Epithelial cell of esophagus (primary cell): Measurements from ENCODE around the gene ITGA1.

Experiments
- DNase-seq: peaks from one replicate; pipeline ENCODE4 v3.0.0; 2010; ENCODE audit warnings: low read depth
- H3K4me3 ChIP-seq: 2 replicates; pipeline ENCODE4 v1.5.1; 2011; ENCODE audit warnings: mild to moderate bottlenecking, low read length, control low read depth
- TF ChIP-seq, protein P1 (sequence below): IDR thresholded peaks from 2 replicates; pipeline ENCODE4 v1.5.1; 2011; ENCODE audit warnings: low read depth, mild to moderate bottlenecking, low read length, control low read depth, inconsistent platforms; ENCODE audit not compliant: insufficient read depth; ENCODE audit errors: missing control alignments

ITGA1 gene

DNA sequence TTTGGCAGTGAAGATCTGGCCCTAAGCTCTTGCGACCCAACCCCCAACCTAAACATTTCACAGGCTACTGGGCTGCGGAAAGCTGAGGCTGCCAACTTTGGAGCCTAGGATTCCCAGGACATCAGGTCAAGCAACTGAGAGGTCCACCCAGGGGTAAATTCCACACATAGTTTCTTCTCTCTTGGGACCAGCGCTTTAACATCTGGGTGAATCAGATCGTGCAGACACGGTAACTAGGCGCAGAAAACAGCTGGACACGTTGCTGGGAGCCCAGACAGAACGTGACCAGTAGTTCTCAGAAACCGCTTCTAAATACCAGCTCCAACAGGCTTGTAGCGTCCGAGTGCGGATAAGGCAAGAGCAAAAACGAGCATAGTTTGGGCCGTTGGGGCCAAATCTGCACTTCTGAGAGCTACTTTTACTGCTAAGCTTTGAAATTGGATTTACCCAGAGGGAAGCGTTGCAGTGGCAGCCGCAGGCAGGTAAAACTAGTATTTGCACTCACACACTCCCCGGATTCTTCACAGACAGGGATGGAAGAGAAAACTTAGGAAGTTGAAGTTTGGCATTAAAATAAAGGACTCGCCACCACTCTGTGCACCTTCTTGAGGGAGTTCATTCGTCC is 11.8 kb downstream of the ITGA1 start:
- DNase-seq: peak; percentile 42
- TF ChIP-seq, protein P1, sequence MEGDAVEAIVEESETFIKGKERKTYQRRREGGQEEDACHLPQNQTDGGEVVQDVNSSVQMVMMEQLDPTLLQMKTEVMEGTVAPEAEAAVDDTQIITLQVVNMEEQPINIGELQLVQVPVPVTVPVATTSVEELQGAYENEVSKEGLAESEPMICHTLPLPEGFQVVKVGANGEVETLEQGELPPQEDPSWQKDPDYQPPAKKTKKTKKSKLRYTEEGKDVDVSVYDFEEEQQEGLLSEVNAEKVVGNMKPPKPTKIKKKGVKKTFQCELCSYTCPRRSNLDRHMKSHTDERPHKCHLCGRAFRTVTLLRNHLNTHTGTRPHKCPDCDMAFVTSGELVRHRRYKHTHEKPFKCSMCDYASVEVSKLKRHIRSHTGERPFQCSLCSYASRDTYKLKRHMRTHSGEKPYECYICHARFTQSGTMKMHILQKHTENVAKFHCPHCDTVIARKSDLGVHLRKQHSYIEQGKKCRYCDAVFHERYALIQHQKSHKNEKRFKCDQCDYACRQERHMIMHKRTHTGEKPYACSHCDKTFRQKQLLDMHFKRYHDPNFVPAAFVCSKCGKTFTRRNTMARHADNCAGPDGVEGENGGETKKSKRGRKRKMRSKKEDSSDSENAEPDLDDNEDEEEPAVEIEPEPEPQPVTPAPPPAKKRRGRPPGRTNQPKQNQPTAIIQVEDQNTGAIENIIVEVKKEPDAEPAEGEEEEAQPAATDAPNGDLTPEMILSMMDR: no peak
- H3K4me3 ChIP-seq: peak overlapping the region; percentile 99

DNA sequence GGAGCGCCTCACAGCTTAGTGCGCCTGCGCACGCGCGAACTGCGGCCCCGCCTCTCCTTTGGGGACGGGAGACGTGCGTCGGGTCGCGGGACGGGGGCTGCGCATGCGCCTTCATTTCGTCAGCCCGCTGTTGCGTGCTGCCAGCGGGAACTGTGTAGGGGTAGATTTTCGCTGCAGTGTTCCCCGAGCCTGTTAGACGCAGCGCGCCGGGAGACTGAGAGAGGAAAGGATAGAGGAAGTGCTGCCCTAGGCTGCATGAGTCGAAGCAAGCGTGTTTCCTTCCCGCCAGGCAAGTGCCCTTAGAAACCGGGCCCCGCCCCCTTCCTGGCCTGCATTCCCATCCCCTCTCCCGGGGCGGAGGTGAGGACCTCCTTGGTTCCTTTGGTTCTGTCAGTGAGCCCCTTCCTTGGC is 12.3 kb downstream of the ITGA1 start:
- peak overlapping the region; percentile 99 for H3K4me3 ChIP-seq
- TF ChIP-seq, protein P1: no peak
- peak; percentile 91 for DNase-seq

DNA sequence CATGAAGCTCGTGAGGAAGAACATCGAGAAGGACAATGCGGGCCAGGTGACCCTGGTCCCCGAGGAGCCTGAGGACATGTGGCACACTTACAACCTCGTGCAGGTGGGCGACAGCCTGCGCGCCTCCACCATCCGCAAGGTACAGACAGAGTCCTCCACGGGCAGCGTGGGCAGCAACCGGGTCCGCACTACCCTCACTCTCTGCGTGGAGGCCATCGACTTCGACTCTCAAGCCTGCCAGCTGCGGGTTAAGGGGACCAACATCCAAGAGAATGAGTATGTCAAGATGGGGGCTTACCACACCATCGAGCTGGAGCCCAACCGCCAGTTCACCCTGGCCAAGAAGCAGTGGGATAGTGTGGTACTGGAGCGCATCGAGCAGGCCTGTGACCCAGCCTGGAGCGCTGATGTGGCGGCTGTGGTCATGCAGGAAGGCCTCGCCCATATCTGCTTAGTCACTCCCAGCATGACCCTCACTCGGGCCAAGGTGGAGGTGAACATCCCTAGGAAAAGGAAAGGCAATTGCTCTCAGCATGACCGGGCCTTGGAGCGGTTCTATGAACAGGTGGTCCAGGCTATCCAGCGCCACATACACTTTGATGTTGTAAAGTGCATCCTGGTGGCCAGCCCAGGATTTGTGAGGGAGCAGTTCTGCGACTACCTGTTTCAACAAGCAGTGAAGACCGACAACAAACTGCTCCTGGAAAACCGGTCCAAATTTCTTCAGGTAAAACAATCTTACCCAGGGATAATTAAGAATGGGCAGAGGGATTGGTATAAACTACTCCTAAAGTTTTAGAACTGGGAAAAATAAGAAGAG is 12.9 kb downstream of the ITGA1 start:
- TF ChIP-seq, protein P1: peak; percentile 47
- peak; percentile 79 for DNase-seq
- H3K4me3 ChIP-seq: peak overlapping the region; percentile 99

DNA sequence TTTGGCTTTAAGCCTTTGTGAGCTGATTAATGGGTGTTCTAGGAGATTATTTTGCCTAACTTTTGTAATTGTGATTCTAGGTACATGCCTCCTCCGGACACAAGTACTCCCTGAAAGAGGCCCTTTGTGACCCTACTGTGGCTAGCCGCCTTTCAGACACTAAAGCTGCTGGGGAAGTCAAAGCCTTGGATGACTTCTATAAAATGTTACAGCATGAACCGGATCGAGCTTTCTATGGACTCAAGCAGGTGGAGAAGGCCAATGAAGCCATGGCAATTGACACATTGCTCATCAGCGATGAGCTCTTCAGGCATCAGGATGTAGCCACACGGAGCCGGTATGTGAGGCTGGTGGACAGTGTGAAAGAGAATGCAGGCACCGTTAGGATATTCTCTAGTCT is 13.6 kb downstream of the ITGA1 start:
- TF ChIP-seq, protein P1: no peak
- peak; percentile 47 for DNase-seq

DNA sequence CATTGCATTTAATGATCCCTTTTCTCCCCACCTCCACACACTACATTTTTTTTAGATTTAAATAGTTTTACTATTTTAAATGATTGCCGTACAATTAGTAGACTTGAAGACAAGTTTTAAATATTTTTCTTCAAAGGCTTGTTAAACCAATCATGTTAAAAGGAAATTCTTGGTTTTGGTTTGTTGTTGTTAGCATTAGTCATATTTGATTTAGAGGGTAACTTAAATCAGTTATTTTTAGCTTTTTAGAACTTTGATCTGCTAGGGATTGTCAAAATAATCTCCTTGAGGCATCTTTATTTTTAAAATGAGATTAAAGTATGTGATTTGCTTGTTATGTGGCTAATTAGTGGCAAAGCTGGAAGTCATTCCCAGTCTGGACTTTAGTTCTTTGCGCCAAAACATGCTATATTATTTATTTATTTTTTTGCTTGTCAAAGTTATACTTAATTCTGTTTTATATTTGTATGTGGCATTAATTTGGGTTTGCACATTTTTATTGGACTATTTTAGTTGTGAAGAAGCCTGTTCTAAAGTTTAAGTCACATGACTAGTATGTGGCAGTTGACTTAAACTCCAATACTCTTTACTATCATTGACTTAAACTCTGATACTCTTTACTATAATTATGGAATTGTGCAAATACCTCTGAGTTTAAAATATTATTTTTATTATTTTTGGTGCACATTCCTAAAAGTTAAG is 14.7 kb downstream of the ITGA1 start:
- TF ChIP-seq, protein P1: no peak
- peak overlapping the region; percentile 99 for H3K4me3 ChIP-seq
- DNase-seq: no peak

More for the DNA sequence above, 13.6 kb downstream of the ITGA1 start:
- peak overlapping the region; percentile 99 for H3K4me3 ChIP-seq

DNA sequence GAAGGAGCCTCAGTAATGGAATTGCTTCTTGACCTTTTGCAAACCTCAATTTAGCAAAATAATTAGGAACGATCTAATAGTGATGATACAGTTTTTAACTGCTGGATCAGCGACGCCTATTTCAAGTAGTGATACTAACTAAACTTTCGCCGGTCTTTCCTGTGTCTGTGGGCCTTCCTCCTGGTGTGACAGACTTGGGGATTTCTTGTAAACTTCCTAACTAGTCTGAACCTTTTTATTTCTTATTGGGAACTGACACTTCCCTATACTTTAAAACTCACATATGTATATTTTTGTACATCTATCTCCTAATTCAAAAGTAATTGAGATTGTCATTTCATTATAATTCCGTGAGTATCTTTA is 15.2 kb downstream of the ITGA1 start:
- TF ChIP-seq, protein P1: no peak
- DNase-seq: no peak
- H3K4me3 ChIP-seq: no peak overlapping the region
